Pulmonary artery endothelial cell (primary cell): Measurements from ENCODE around the gene SFTPA2. TPM values are rescaled to one million over a fixed set of nuclear protein-coding genes. Genes with fewer than 3 reads are reported as not detected.
"Not testable (repeated sequence)": the region's sequence is repeated elsewhere in the genome, so short reads cannot be mapped to it uniquely, and the experiment has no call there.

Experiments used
- DNase-seq: peaks from one replicate; pipeline ENCODE4 v3.0.0-alpha.2; 2011; ENCODE audit warnings: low read depth, low spot score
- total RNA-seq: library from RNA; depleted of rRNA; stranded (reverse); fragments of >200 nt; gene quantifications from 2 replicates; pipeline ENCODE4 v1.2.3, GENCODE V29; 2014

Gene SFTPA2
- not detected in 2 replicates for total RNA-seq

DNA sequence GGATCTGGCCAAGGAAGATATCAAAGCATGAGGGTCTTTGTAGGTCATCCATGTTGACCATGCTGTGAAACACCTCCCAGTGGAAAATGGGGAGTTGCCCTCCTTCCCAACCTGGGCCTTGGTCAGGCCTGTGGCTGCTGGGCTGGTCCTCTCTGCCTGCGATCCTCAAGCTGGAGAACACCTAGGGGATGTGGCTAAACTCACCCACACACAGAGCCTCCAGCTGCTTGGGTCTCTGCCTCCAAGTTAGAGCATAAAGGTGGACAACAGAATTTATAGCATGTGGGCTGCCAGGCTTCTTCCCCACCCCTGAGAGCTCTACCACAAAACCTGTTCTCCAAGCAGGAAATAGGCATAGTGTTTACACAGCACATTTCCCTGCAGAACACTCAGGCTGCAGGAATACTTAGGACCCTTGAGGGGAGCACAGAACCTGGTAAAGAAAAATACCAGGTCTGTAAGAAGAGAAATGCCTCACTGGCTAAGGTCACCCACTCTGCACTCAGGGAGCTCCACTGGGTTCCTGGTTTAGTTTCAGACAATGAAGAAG, at the start of gene SFTPA2:
SFTPA2 (minus strand) TSS at position 248 of the 550 bp plus-strand sequence. CDS start 924 bp downstream, outside the sequence.
- no peak for DNase-seq

DNA sequence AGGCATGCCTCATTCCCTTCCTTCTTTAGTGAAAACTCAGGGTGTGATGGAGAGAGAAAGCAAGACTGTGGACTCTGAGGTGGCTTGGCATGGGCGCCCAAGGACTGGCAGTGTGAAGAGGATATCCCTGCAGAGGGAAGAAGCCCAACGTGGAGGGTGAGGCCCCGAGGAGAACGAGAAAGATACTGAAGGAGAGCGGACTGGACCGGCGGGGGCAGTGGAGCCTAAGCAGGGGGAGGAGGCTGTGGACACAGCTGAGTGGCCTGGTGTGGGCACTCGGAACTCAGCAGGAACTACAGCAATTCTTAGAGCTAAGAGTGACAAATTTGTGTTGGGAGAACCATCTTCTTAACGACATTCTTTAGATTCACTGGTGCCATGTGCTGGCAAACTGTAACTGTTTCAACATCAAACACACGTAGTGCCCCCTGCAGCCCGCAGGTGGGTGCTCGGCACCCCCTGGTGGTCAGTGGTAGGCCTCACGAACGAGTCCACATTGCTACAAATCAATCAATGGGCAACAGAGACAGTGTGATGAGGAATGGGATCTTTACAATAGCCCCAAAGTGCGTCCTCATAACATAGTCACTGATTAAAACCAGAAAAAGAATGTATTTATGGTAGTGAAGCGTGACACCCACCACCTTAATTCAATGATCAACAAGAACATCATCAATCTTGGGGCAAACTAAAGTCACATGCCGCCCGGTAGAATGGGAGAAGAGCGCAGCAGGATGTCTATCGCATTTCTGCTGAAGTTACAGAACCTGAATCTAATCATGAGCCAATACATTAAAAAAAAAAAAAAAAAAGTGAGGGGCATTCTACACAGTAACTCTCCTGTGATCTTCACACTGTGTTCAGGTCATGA, 48.5 kb upstream of the SFTPA2 start:
- DNase-seq = no peak

DNA sequence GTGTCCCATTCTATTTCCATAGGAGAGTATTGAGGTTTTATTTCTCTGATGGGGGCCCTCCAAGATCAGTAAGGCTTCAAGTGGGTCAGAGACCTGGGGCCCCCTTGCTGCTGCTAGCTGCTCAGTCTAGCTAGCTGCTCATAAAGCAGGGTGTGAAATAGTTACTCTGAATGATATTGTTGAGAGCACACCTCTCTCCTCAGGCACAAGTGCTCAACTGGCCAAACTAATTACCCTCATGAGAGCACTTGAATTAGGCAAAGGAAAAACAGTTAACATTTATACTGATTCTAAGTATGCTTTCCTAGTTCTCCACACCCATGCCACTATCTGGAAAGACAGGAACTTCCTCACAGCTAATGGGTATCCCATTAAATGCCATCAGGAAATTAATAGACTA, 45.1 kb upstream of the SFTPA2 start:
- no peak for DNase-seq

DNA sequence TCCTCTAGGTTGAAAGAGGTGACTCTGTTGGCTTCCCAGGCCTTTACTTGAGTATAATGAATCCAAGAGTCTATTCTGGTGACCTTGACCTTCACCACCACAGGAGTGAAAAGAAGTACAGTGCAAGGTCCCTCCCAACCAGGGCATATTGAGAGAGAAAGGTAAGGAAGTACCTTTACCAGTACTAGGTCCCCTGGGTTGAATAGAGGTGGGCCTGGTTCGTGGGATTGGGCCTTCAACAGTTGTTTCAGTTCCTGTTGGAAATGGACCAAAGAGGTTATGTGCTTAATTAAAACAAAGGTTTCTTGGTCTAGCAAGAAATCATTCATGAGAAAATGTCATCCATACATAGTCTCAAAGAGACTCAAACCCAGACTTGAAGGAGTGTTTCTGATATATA, 44.1 kb upstream of the SFTPA2 start:
- no peak for DNase-seq

DNA sequence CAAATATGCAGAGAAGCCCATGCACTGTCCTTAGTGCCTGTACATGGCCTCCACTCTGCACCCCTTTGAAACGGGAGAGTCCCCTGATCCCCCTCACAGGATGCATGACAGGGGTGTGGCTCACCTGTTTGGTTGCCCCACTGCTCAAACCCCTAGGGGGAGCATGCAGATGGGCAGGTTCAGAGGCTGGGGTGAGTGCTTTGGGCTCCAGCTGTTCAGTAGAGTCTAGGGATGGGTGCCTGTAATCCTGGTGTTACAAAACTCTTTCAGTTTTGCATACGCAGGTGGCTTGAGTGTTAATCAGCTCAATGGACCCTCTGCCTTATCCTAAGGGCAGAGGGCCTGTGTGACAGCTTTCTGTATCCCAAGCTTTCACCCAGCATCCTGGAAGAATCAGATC, 42.7 kb upstream of the SFTPA2 start:
- DNase-seq = no peak

DNA sequence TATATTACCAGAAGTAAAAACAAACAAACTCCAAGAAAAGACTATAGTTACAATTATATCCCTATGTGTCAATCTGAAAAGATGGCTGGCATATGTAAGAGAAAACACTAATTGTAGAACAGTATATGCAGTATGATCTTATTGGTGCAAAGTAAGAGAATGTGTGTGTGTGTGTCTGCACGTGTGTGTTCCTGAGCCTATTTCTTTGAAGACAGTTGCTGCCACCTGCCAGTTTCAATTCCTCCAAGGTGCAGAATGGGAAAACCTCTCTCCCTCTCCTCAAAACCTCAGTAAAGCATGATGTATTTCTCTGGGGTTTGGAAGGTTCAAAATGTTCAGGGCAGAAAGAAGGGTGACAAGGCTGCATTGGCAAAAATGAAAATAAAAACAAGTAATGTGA, 41.7 kb upstream of the SFTPA2 start:
- DNase-seq = no peak

DNA sequence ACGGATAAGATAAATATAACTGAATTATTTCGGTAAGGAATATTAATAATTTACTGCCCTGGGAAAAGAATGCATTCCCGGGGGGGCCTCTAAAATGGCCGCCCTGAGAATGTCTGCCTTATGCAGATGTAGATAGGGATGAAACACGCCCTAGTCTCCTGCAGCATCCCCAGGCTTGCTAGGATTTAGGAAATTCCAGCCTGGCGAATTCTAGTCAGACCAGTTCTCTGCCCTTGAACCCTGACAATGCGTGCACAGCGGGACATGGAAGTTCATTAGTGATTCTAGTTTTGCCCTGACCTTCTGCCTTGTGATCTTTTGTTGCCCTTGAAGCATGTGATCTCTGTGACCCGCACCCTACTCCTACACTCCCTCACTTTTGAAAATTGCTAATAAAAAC, 39.4 kb upstream of the SFTPA2 start:
- DNase-seq = not testable (repeated sequence)

DNA sequence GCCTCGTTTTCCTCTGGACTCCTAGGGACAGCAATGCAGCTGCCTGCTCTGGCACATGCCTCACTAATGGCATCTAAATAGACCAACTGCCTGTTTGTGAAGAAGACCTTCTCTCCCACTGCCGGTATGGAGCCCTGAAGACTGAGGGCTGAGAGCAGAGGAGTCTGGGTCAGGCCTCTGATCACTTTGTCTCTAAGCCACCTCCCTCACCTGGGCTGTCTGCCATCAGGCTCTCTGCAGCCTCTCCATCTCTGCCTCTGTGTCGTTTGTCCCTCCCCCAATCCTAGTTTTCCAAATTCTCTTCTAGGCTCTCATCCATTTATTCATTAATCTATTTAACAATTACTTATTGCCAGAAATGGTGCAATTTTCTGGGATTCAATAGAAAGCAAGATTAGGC, 35.3 kb upstream of the SFTPA2 start:
- no peak for DNase-seq

DNA sequence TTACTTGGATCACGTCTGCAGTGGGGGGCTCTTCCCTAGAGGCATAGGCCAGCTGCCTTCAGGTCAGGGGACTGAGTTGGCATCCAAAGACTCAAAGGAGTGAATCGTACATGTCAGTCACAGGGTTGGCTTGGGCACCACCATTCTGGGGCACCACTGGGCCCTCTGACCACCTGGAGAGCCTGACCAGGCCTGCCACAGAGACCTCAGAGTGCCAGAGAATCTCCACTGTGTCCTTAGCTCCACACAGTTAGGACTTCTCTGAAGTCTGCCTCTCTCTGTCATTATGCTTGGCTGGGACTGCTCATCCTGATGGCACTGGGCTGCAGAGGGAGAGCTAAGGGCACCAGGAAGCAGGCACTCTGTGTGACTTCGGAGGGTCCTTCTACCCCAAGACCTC, 34.4 kb upstream of the SFTPA2 start:
- not testable (repeated sequence) for DNase-seq

DNA sequence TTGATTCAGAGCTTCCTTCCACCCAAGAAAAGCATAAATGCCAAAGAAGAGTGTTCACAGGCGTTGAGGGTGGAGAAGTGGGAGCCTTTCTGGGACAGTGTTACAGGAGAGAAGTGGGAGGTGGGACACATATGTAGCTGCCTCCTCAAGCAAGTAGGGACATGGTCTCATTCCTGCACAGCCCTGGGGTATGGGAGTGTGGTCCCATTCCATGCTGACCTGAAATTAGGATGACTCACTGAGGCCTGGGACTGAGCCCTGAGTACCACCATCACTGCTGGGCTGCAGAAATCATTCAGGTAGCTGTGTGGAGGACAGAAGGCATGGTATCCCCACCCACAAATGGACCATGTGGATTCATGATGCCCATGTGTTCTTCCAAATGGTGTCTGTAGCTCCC, 33.2 kb upstream of the SFTPA2 start:
- no peak for DNase-seq

DNA sequence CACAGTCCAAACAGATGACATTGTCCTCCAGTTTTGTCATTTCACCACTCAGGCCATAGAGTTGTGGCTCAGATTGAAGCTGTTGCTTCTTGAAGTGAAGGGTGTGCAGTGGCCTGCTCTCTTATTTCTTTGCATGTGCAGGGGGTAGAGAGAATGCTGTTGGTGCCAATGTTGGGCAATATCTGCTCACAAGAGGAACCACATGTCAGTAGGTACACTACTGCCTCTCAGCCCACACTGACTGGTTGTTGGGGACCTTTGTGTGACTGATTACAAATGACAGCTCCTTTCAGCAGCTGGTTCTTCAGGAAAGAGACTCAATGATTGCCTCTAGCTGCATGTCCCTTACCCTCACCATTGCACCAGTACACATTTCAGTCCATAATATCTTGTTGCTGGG, 28.6 kb upstream of the SFTPA2 start:
- no peak for DNase-seq

DNA sequence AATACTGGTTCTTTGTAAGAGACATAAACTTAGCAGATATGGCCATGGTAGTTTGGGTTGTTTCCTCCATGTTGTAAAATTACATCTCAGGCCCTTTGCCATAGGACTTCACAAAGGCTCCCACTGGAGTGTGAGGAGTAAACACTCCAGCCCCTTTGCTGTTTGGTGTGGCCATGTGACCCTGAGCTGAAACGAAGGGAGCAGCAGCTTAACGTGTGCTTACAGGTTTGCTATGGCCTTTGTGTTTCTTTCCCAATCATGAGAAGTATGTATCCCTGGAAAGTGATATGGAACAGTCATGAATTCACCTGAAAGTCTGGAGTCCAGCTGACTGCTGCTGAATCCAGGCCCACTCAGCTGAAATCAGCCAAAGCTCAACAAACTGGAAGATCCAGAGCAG, 26.7 kb upstream of the SFTPA2 start:
- DNase-seq = no peak

DNA sequence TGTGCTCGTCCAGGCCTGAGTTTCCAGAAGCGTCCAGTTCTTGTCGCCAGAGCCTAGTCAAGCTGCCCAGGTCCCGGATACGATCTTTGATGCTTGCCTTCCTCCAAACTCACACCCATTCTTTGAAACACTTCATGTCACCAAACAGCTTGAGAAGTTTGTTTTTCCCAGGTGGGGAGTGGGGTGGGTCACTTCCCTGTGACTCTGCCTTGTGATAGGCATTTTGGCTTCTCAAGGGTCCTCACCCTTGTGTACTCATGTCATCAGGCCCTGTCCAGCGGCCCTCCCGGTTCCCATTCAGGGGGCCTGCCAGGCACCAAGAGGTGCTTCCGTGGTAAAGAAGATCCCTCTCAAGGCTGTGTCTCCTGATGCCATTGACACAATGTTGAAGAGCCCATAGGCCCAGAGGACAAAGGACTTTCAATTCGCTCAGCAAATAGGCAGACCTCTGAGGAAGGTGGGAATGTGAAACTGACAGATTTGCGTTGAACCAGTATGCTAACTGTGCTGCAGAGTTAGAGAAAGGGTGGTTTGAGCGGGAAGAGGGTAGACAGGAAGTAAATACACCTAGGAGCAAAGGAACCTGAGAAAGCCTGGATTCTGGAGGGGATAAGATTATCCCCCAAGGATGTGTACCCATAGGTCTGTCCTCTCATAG, 25.8 kb upstream of the SFTPA2 start:
- no peak for DNase-seq

DNA sequence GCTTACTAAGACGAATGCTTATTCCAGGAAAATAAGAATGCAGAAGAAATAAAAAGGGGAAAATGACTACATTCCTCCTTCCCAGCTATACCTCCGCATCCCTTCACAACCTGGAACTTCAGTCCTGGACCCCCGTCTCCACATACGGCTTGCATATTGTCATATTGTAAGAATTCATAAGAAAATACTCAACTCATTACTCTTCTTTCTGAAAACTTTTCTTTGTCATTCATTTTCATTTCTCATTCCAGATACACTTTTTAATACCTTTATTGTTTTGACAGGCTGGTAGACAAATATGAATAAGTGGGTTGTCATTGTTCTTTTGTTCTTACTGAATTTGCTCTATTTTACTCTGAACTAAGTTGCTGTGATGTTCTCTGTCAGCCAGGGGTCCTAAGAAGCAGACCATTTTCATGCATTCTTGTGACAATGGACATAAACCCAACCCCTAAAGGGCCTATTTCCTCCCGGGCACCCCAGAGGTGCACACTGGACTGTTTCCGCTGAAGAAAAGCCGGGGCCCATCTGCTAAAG, 23.3 kb upstream of the SFTPA2 start:
- DNase-seq = no peak

DNA sequence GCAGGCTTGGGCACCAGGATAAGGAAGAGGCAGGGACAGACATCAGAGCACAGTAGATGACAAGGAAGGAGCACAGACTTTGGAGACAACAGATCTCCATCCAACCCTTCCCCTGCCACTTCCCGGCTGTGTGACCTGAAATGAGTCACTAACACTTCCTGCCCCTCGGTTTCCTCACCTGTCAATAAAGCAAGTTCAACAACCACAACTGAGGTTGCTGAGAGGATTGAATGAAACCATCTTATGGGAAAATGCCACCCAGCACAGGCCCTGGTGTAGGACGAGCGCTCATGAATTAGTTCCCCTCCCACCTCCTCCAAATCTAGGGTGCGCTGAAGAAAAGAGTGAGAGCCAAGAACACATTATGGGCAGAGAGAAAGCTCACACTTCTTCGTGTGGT, 22.7 kb upstream of the SFTPA2 start:
- DNase-seq = not testable (repeated sequence)

DNA sequence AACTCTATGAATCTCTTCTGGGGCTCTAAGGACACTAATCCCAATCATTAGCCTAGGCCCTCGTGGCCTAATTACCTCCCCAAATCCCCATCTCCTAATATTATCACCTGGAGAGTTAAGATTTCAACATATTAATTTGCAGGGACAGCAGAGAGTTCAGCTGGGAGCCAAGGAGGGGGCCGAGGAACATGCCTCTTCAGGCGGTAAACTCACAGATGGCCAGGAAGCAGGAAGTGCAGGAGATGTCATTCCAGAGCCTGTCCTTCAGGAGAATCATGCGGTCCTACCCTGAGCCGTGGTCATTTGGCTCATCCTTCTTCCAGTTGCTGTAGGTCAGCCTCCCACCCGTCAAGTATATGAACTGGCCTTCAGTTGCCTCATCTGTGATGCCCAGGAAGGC, 21.9 kb upstream of the SFTPA2 start:
- DNase-seq = no peak

DNA sequence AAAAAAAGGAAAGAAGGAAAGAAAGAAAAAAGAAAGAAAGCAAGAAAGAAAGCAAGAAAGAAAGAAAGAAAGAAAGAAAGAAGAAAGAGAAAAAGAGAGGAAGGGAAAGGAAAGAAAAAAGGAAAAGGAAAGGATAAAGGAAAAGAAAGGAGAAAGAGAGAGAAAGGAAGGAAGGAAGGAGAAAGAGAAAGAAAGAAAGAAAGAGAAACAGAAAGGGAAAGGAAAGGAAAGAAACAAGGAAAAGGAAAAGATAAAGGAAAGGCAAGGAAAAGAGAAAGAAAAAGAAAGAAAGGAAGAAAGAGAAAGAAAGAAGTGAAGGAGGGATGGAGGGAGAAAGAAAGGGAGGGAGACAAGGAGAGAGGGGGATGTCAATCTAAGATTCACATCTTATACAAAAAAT, 20.8 kb upstream of the SFTPA2 start:
- DNase-seq = no peak

DNA sequence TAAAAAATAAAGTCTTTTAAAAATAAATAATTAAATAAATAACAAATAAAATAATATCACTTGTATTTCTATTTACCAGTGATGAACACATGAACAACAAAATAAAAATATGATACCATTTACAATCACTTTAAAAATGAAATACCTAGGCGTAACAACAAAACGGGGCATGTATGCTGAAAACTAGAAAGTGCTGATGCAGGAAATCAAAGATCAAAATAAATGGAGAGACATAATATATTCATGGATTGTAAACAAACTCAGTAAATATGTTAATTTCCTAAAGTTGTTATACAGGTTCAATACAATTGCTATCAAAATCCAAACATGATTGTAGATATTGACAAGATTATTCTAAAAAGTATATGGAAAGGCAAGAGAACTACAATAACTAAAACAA, 19.2 kb upstream of the SFTPA2 start:
- DNase-seq = no peak

DNA sequence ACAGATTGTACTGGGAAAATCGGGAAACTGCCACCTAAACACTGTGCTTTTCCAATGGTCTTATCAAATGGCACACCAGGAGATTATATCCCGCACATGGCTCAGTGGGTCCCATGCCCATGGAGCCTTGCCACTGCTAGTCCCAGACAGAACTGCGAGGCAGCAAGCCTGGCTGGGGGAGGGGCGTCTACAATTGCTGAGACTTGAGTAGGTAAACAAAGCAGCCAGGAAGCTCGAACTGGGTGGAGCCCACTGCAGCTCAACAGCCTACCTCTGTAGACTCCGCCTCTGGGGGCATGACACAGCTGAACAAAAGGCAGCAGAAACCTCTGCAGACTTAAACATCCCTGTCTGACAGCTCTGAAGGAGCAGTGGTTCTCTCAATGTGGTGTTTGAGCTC, 10.4 kb upstream of the SFTPA2 start:
- not testable (repeated sequence) for DNase-seq

DNA sequence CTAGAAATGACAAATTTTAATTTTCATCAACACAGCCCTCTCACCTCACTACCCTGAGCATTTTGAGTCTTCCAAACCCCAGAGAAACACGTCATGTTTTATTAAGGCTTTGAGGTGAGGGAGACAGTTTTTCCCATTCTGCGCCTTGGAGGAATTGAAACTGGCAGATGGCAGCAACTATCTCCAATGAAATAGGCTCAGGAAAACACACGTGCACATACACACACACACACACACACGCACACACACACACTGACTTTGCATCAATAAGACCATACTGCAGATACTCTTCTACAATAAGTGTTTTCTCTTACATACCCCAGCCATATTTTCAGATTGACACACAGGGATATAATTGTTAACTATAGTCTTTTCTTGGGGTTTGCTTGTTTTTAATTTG, 3.2 kb upstream of the SFTPA2 start:
- DNase-seq = no peak

DNA sequence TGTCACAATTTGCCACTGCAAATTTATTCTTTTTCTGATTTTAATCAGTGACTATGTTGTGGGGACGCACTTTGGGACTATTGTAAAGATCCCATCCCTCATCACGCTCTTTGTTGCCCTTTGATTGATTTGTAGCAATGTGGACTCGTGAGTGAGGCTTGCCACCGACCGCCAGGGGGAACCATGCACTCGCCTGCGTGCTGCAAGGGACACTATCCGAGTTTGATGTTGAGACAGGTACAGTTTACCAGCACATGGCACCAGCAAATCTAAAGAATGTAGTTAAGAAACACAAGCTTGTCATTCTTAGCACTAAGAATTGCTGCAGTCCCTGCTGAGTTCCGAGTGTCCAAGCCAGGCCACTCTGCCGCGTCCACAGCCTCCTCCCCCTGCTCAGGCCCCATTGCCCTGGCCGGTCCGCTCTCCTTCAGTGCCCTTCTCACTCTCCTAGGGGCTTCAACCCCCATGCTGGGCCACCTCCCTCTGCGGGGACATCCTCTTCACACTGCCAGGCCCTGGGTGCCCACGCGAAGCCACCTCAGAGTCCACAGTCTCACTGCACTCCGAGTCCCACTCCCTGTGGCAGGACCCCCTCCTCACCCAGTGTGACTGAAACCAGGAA, 2.0 kb upstream of the SFTPA2 start:
- no peak for DNase-seq

DNA sequence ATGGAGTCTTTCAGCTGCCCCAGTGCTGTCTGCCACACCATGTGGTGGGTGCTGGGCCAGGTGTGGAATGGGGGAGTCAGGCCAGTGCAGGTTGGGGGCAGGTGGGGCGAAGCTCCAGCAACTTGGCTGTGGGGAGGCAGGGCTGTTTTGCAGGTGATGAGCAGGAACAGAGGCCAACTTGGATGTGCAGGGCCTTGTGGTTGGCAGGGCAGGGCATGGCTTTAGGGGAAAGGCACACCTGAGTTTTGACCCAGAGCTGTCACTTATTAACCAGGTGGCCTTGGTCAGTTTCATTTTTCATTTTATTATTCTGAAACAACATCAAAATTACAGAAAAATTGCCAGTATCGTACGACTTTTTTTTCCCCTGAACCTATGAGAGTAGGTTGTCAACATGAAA, 1.1 kb upstream of the SFTPA2 start:
- DNase-seq = no peak
